ENCODE results near the gene HAAO.
A peak's percentile ranks its signal among the peaks of the same experiment; 100 is the strongest.
"Not testable (repeated sequence)": the region's sequence is repeated elsewhere in the genome, so short reads cannot be mapped to it uniquely, and the experiment has no call there.

HAAO gene

GRCh38 chr2:42792583-42793333 is at the start of gene HAAO:
Gene HAAO (minus strand): TSS chr2:42792583. CDS start chr2:42792536, 47 bp downstream.
- DNase-seq: peak; percentile 48
- in situ Hi-C loops (cut with HindIII; ENCODE audit: low pct_ligation_motif_present, low pct_unique_long_range_greater_than_20kb, low sequenced_read_pairs): no loop called here

- no peak for DNase-seq
- in situ Hi-C loops (cut with HindIII; ENCODE audit: low pct_ligation_motif_present, low pct_unique_long_range_greater_than_20kb, low sequenced_read_pairs): no loop called here
Observed at GRCh38 chr2:42841344-42841743, 49.0 kb upstream of the HAAO start.

GRCh38 chr2:42840760-42841159 is 48.4 kb upstream of the HAAO start:
- no peak for DNase-seq
- in situ Hi-C loops (cut with HindIII; ENCODE audit: low pct_ligation_motif_present, low pct_unique_long_range_greater_than_20kb, low sequenced_read_pairs): no loop called here

GRCh38 chr2:42839809-42840501 is 47.6 kb upstream of the HAAO start:
- in situ Hi-C loops (cut with HindIII; ENCODE audit: low pct_ligation_motif_present, low pct_unique_long_range_greater_than_20kb, low sequenced_read_pairs): no loop called here
- no peak for DNase-seq

GRCh38 chr2:42838133-42838532 is 45.8 kb upstream of the HAAO start:
- DNase-seq: no peak
- in situ Hi-C loops (cut with HindIII; ENCODE audit: low pct_ligation_motif_present, low pct_unique_long_range_greater_than_20kb, low sequenced_read_pairs): no loop called here

GRCh38 chr2:42835577-42836371 is 43.4 kb upstream of the HAAO start:
- in situ Hi-C loops (cut with HindIII; ENCODE audit: low pct_ligation_motif_present, low pct_unique_long_range_greater_than_20kb, low sequenced_read_pairs): no loop called here
- DNase-seq: peak; percentile 29

GRCh38 chr2:42834161-42834560 is 41.8 kb upstream of the HAAO start:
- DNase-seq: no peak
- in situ Hi-C loops (cut with HindIII; ENCODE audit: low pct_ligation_motif_present, low pct_unique_long_range_greater_than_20kb, low sequenced_read_pairs): no loop called here

- in situ Hi-C loops (cut with HindIII; ENCODE audit: low pct_ligation_motif_present, low pct_unique_long_range_greater_than_20kb, low sequenced_read_pairs): no loop called here
Observed at GRCh38 chr2:42832289-42832634, 39.9 kb upstream of the HAAO start.

GRCh38 chr2:42831575-42832288 is 39.3 kb upstream of the HAAO start:
- DNase-seq; in situ Hi-C loops (cut with HindIII; ENCODE audit: low pct_ligation_motif_present, low pct_unique_long_range_greater_than_20kb, low sequenced_read_pairs): not testable (repeated sequence)

More at GRCh38 chr2:42832289-42832634, 39.9 kb upstream of the HAAO start:
- DNase-seq: no peak

GRCh38 chr2:42830922-42831574 is 38.7 kb upstream of the HAAO start:
- DNase-seq: no peak
- in situ Hi-C loops (cut with HindIII; ENCODE audit: low pct_ligation_motif_present, low pct_unique_long_range_greater_than_20kb, low sequenced_read_pairs): no loop called here

- DNase-seq: no peak
- in situ Hi-C loops (cut with HindIII; ENCODE audit: low pct_ligation_motif_present, low pct_unique_long_range_greater_than_20kb, low sequenced_read_pairs): no loop called here
Observed at GRCh38 chr2:42829671-42830440, 37.5 kb upstream of the HAAO start.

- peak; percentile 72 for DNase-seq
- in situ Hi-C loops (cut with HindIII; ENCODE audit: low pct_ligation_motif_present, low pct_unique_long_range_greater_than_20kb, low sequenced_read_pairs): no loop called here
Observed at GRCh38 chr2:42828487-42829425, 36.4 kb upstream of the HAAO start.

- DNase-seq: peak; percentile 87
- in situ Hi-C loops (cut with HindIII; ENCODE audit: low pct_ligation_motif_present, low pct_unique_long_range_greater_than_20kb, low sequenced_read_pairs): no loop called here
Observed at GRCh38 chr2:42827647-42828486, 35.5 kb upstream of the HAAO start.

- DNase-seq: no peak
- in situ Hi-C loops (cut with HindIII; ENCODE audit: low pct_ligation_motif_present, low pct_unique_long_range_greater_than_20kb, low sequenced_read_pairs): no loop called here
Observed at GRCh38 chr2:42826231-42826630, 33.8 kb upstream of the HAAO start.

GRCh38 chr2:42824454-42824807 is 32.0 kb upstream of the HAAO start:
- in situ Hi-C loops (cut with HindIII; ENCODE audit: low pct_ligation_motif_present, low pct_unique_long_range_greater_than_20kb, low sequenced_read_pairs): no loop called here
- DNase-seq: no peak

All from ACHN (cell line).